Activated CD8-positive, alpha-beta memory T cell treated with anti-CD3 and anti-CD28 coated beads, Interleukin-2, amount 50 U/mL, for 24 hours (primary cell): ENCODE results near the gene ERICH2.
"Not testable (repeated sequence)": the region's sequence is repeated elsewhere in the genome, so short reads cannot be mapped to it uniquely, and the experiment has no call there.

ENCODE experiments used
- DNase-seq: peaks from one replicate; pipeline ENCODE4 v3.0.0-alpha.2; 2020; ENCODE audit errors: extremely low read depth

Gene ERICH2, protein sequence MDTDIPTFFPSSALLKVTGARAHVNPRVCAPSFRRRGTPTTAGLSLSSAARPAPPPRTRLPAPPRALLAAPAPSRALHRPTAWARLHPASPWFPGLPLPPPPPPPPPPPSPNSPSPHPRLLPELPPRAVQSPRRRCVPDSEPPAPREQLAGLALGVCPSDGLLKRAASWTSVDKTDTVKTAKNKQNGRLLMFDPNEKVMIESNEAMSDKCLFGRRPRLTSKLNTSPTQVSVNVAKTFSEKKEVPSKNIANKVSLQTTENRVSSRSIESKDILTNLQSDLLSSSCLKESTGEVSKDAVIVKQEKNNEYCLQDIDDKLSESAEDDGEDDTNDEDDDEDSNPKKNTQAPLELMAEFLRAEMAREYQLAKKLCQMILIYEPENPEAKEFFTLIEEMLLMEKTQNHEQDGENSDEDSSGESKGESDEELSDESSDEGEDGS

GRCh38 chr2:170770008-170770605, at the start of gene ERICH2:
ERICH2 (plus strand) TSS chr2:170770378; CDS start chr2:170770682, 304 bp downstream.
- DNase-seq, result no peak

- DNase-seq, result no peak
Measured at GRCh38 chr2:170721678-170722077, 48.5 kb upstream of the ERICH2 start.

DNA sequence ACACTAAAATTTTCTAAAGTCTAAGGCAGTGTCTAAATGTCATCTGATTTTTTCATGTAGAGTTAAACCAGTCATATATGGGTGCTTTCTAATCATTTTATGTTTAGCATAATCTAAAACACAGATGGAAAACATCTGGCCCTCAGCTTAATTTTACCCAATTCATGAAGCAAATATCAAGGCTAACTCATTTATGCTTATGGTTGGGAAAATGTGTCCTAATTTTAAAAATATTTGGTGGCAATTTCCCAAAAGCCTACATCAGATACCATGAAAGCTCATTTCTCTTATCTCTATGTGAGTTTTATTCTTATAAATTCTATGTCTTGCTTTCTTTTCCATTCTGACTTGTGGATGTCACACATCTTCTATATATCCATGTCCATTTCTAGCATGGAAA, 47.9 kb upstream of the ERICH2 start:
- DNase-seq, result no peak

DNA sequence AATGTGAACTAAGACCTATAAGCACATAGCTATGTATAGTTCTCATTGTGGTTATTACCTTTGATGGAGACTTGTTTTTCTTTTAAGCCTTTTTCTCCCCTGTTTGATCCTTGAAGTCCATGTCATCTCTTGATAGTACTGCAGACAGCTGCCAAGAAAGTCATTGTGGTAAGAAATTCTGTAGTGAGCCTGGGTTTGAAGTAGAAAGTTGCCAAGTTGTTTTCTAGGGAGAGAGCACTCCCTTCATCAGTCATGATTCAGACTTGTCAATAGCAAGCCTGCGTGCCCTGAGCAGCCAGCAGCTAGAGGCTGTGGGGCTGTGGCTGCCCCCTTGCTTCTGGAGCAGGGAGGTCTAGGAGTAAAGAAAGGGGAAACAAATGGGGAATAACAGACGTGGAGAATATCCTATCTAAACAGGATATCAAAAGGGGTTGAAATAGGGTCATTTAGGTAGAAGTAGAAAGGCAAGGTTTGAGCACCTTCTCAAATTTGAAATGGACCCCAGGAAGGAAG, 46.7 kb upstream of the ERICH2 start:
- no peak for DNase-seq

DNA sequence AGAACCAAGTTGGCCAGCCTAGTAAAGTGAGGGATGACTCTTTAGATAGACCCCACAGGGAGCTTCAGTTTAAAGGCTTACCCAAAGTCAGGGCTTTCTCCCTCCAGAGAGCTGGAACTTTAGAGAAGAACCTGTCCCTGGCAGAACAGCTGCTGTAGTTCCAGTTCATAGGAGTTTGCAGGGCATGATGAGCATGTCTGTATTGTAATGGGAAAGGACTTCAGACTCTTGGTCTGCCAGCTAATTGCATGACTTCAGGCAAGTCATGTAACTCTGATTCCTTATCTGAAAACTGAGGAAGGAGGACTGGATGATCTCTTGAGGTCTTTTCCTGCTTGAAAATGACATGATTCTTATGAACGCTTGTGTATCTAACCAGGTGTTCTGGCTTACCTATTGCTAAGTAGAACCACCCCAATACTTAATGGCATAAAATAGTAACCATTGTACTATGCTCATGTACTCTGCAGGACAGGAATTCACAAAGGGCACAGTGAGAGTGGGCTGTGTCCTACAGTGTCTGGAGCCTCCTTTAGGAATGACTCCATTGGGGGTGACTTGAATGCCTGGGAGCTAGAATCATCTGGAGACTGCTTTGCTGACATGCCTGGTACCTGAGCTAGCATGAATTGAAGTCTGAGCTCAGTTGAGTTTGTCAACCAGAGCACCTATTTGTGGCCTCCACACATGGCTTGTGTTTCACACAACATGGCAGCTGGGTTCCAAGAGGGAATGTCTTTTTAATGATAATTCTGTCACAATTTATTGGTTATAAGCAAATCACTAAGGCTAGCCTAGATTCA, 36.2 kb upstream of the ERICH2 start:
- no peak for DNase-seq

DNA sequence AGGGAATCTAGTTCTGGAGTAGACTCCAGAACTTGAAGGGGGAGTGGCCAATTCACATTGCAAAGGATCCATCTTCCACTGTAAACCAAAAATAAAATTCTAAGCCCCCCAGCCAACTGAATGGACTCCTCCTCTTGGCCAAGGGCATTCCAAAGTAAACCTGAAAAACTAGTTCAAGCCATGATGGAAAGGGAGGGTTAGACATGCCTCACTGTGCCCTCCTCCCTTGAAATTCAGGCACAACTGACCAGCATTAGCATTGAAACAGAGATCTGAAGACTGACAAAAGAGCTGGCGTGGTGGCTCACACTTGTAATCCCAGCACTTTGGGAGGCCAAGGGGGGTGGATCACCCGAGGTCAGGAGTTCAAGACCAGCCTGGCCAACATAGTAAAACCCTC, 35.6 kb upstream of the ERICH2 start:
- not testable (repeated sequence) for DNase-seq

DNA sequence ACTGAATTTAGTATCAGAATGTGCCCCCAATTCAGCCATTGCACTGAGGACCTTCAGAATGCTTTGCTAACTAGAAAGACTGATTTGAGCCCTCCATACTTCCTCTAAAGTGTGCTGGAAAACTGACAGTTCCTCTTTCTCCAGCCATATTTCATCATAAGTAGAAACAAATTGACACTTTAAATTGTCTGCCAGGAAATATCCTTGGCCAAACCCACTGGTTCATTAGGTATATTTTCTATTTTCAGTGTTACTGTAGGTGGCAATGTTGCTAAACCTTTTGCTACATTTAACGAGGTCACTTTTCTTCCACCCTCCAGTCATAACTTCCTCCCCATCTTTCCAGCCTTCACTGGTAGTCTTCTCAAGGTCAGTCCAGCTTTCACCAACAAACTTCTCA, 33.5 kb upstream of the ERICH2 start:
- no peak for DNase-seq

- DNase-seq, result no peak
Measured at GRCh38 chr2:170737406-170737805, 32.8 kb upstream of the ERICH2 start.

DNA sequence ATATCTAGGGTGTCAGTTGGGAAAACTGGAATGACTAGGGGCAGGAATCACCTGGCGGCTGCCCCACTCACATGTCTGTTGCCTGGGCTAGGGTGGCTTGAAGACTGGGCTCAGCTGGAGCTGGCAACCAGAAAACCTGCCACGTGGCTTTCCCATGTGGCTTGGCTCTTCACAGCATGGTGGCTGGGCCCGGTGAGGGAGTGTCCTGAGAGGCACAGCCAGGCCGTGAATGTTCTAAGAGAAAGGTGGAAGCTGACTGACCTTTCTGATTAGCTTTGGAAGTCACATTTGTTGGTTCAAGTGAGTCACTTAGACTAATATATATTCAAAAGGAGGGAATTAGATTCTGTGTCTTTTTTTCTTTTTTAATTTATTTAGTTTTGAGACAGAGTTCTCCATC, 32.4 kb upstream of the ERICH2 start:
- DNase-seq, result no peak

DNA sequence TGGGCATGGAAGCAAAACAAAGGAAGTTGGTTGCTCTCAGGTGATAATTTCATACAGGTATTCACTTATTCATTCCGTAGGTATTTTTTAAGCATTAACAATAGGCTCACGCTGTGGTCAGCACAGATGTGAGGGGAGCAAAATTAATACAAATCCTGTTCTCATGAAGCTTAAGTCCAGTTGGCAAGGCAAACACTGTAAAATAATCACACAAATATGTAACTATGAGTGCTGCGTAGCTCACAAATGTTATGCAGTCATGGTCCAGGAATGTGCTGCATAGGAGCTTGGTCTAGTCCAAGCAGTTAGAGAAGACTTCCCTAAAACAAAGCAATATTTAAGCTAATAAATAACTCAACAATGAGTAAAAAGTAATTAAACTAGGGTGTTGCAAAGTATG, 31.1 kb upstream of the ERICH2 start:
- DNase-seq, result no peak

DNA sequence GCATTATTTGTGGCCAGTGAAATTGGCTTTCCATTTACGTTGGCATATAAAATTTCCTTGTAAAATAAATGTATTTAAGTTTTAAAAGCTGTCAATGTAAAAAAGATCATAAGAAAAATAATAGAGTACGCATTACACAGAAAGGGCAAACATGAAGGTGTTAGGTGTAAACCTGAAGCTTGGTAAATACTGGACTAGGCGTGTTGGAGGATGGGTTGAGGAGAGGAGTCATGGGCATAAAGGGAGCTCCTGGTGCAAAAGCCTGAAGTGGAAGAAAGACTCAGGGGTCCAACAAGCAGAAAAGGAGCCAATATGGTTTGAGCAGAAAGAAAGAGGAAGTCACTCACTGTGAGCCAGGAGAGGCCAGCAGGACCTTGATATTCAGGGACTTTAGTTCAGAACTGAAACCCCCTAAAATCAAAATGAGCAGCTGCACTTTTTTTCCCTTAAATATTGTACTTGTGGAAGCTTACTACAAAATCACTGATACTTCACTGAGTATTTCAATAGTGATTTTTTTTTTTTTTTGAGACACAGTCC, 30.6 kb upstream of the ERICH2 start:
- no peak for DNase-seq

DNA sequence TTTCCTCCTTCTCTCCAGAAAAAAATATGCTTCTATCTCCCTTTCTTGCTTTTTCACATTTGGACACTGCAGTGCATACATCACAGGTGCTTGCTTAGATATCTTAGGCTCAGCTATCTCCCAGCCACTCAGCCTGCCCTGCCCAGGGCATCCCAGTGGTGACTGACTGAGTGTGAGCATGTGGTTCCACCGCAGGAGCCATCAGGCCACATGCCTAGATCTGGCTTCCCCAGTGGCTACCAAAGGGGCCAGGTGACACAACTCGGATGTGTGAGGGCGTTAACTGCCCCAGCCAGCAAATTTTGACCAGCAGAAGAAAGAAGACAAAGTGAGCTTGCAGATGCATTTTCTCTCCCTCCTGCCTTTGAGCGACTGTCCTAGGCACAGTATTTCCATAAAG, 29.5 kb upstream of the ERICH2 start:
- no peak for DNase-seq

DNA sequence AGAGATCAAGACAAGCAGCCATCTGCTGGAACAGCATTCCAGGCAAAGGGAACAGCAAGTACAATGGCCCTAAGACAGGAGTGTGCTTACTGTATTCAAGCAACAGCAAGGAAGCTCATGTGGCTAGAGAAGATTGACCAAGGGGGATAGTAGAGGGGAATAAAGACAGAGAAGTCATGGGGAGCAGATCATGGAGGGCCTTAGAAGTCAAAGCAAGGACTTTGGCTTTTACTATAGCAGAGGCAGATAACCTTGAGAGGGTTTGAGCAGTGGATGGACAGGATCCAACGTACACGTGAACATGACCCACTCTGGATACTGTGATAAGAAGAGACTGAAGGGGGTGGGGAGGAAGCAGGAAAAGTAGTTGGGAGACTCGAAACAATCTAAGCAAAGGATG, 28.2 kb upstream of the ERICH2 start:
- DNase-seq, result no peak

GRCh38 chr2:170742896-170743529, 27.2 kb upstream of the ERICH2 start:
- no peak for DNase-seq

DNA sequence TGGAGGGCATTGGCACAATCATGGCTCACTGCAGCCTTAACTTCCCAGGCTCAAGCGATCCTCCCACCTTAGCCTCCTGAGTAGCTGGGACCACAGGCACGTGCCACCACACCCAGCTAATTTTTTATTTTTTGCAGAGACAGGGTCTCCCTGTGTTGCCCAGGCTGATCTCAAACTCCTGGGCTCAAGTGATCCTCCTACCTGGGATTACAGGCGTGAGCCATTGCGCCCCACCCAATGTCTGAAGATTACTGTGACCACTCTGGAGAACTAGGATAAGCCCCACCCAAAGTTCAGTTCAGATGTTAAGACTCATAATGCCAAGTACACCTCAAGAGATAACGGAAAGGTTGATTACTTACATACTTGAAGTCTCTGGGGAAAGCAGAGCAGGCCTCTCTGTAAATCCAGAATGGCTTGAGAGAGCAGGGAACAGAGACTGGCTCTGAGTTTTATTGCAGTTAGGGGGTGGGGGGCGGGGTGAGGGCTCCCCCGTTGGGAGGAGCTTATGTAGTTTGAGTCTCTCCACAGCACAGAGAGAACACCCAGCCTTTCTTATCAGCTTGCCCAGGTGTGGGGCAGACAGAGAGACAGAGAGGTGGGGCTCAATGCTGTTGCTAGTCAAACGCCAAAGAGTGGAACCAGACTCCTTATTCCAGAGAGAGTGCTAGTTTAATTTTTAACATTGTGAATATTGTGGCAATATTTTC, 26.5 kb upstream of the ERICH2 start:
- no peak for DNase-seq

GRCh38 chr2:170744248-170745002, 25.8 kb upstream of the ERICH2 start:
- DNase-seq, result no peak

- no peak for DNase-seq
Measured at GRCh38 chr2:170745305-170745704, 24.9 kb upstream of the ERICH2 start.

GRCh38 chr2:170747921-170748320, 22.3 kb upstream of the ERICH2 start:
- DNase-seq, result no peak

- DNase-seq, result not testable (repeated sequence)
Measured at GRCh38 chr2:170751555-170751954, 18.6 kb upstream of the ERICH2 start.

GRCh38 chr2:170761572-170761971, 8.6 kb upstream of the ERICH2 start:
- no peak for DNase-seq
